Neural progenitor cell (in vitro differentiated cells): ENCODE data around the gene FAM43A.

Experiments used
- CTCF ChIP-seq: fragments of 200-600 bp; sonication (generic); IDR thresholded peaks from 2 replicates; pipeline ENCODE4 v1.5.1; 2017; ENCODE audit warnings: antibody characterized with exemption, mild to moderate bottlenecking
- EZH2 ChIP-seq: fragments of 200-600 bp; sonication (generic); IDR thresholded peaks from 2 replicates; pipeline ENCODE4 v1.6.1; 2017; ENCODE audit warnings: antibody characterized with exemption, mild to moderate bottlenecking, moderate library complexity
- EZH2phosphoT487 ChIP-seq: fragments of 200-600 bp; sonication (generic); IDR thresholded peaks from 2 replicates; pipeline ENCODE4 v1.6.1; 2017; ENCODE audit warnings: antibody characterized with exemption

- TF ChIP-seq EZH2 (no peak), CTCF (no peak), EZH2phosphoT487 (no peak)
Measured at GRCh38 chr3:194637541-194638400, 47.9 kb upstream of the FAM43A start.
